Measurements from ENCODE around the gene SRPRB. TPM values are rescaled to one million over a fixed set of nuclear protein-coding genes. Genes with fewer than 3 reads are reported as not detected.

The SRPRB gene
- total RNA-seq, 1 experiment from 2014 or later: 56.6 TPM

DNA sequence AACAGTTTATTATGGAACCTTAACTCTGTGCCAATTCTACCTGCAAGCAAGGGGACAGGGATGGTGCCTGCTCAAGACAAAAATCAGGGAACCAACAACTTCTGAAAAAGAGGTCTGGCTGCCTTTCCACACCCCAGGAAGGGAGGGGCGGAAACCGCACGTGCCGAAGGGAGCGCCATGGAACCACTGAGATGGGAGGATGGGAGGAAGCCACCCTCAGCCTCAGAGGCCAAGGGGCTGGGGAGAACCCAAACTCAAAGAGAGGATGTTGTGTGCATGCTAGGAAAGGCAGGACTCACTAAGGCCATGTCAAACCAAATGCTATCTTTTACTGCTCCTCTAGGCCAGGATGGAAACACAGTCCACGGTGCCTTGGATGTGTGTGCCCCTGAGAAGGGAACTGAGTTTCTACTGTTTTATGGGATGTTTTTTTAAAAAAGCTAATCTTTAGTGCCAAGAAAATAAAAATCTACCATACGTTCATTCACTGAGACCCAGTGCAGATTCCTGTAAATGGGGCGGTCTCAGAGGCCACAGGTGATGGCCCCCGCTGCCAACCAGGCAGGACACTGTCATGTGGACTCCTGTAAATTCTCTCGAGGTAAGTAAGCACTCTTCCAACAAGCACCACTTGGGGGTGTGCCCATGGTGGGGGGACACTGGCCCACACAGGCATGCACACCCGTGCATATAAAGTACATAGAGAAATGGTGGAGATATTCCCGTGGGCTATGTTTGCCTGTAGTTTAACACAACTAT is 20.5 kb downstream of the SRPRB start:
- no peak for DNase-seq (ENCODE audit: low read depth)

DNA sequence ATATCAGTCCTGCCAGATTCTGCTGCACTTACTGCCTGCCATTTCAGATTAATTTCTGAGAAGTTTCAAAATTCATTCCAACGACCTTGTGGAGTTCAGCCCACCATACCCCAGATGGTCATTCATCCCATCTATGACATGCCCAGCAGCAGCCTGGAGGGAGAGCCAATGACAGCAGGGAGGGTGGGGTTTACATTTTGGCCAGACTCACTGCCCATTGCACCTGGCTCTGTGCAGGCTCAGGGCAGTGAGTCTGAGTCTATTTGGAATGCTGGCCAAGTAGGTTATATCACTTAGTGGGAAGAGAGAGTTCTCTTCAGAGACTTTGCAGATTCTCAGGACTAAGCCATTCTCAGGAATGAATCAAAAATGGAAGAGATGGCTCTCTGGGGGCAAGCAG is 21.5 kb downstream of the SRPRB start:
- no peak for DNase-seq (ENCODE audit: low read depth)

DNA sequence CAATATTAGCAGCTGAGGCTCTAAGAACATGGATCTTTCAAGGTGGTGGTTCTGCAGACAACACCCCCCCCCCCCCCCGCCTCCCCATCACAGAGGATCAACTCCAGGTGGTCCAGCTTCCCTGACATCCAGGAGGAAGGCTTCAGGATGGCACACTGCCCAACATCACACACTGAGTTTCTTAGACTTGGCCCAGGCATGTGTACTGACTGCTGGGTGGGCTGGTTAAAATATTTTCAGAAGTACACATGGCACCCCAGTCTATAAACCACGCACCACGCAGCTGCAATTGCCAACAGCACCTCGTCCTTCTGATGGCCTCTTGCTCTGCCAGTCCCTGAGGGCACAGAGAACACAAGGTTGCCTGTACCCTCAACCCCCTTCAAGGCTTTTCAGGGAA is 22.1 kb downstream of the SRPRB start:
- DNase-seq (ENCODE audit: low read depth): no peak

- no peak for DNase-seq (ENCODE audit: low read depth)
Measured at GRCh38 chr3:133828576-133829309, 23.1 kb downstream of the SRPRB start.

DNA sequence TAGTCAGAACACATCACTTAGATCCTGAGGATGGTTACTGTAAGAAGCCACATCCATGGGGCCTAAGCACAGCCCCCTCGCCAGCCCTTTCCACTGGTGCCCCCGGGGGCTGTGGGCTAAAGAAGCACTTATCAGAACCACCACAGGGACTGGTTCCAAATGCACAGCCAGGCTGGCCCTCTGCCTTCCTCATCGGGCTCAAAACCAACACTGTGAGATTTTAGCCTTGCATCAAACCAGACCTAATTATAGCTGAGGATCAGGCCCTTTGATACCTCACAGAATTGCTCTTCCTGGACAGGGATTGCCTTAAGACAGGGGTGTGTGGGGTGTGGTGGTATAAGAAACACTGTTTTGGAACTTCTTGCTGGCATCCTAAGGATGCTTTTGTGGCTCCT is 23.7 kb downstream of the SRPRB start:
- no peak for DNase-seq (ENCODE audit: low read depth)

GRCh38 chr3:133830071-133830470 is 24.5 kb downstream of the SRPRB start:
- no peak for DNase-seq (ENCODE audit: low read depth)

- no peak for DNase-seq (ENCODE audit: low read depth)
Measured at GRCh38 chr3:133831966-133832801, 26.6 kb downstream of the SRPRB start.

- no peak for DNase-seq (ENCODE audit: low read depth)
Measured at GRCh38 chr3:133832802-133833144, 27.2 kb downstream of the SRPRB start.

DNA sequence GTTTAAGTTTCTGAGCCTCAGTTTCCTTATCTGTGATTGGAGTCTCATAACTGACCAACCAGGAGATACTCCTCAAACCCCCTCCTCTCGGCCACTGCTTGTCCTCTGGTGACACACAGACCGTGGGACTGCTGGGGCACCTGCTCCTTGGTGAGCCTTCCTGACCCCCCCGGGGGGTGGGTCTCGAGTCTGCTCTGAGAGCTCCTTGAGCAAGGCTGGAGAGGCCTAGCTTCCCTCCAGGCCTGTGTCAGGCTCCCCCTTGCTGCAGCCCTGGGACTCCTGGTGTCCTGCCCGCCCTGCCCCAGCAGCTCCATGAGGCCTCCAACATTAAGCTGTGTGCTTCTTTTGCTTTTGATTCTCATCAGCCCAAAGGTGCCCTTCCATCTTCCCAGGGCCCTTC is 27.7 kb downstream of the SRPRB start:
- DNase-seq (ENCODE audit: low read depth): no peak

DNA sequence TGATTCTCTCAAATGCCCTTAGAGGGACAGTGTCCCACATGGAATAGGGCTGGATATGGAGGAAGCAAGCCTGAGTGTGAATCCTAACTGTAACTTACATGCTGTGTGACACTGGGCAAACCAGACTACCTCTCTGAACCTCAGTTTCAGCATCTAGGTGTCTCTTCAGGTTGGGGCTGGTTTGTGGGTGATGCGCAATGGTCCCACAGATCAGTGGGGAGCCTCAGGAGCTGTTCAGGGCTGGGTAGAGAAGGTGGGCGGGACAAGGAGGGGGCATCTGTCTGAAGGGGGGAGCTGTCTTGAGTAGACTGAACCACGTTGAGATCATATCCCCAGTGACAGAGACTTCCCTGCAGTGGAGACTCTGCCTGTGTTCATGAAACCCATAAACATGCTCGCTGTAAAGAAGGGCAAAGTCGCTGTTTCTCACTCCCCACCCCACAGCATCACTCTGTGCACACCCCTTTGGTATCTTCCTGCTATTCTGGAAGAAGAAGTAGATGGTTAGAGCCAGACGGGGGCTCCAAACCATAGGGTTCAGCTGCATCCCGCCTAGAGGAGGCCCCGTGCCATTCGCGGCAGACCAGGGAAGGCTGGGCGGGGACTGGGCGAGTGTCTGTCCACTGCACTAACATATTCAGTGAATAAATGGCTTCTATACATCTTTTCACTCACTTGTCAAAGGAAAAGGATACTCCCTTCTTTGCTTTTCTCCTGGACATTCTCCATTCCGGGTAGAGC is 28.4 kb downstream of the SRPRB start:
- DNase-seq (ENCODE audit: low read depth): no peak

GRCh38 chr3:133834621-133835417 is 29.2 kb downstream of the SRPRB start:
- no peak for DNase-seq (ENCODE audit: low read depth)

DNA sequence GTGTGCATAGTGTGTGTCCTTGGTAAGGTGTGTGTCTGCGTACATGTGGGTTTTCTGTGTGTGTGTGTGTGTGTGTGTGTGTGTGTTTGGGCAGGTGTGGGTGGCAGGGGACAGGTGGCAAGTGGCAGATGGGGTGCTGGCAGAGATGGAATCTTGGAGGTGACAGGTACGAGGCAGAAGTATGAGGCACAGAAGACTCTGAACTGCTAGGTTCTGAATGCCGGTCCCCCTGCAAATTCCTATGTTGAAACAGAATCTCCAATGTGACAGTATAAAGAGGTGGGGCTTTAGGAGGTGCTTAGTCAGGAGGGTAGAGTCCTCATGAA is 29.8 kb downstream of the SRPRB start:
- no peak for DNase-seq (ENCODE audit: low read depth)

- DNase-seq (ENCODE audit: low read depth): no peak
Measured at GRCh38 chr3:133835961-133836360, 30.3 kb downstream of the SRPRB start.

- DNase-seq (ENCODE audit: low read depth): no peak
Measured at GRCh38 chr3:133836497-133837158, 31.0 kb downstream of the SRPRB start.

- DNase-seq (ENCODE audit: low read depth): no peak
Measured at GRCh38 chr3:133837487-133838295, 32.1 kb downstream of the SRPRB start.

DNA sequence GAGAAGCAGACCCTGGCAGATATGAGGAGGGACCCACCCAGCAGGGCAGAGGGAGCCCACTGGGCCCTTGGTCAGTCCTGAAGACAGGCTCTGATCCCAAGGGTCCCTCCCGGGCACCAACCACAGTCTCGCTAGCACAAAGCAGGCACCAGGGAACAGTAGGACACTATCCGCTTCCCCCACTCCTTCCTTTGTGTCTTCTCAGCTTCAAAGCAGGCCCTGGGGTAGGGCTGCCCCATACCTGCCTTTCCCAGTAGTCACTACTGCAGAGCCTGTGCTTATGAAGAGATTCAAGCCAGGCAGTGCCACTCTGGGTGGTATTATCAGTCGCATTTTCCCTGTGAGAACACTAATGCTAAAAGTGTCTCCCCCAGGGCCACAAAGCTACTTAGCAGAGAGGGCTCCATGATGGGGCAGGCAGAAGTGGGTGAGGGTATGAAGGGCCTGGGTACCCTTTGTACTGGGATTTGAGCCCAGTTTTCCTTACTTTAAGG is 32.7 kb downstream of the SRPRB start:
- no peak for DNase-seq (ENCODE audit: low read depth)

DNA sequence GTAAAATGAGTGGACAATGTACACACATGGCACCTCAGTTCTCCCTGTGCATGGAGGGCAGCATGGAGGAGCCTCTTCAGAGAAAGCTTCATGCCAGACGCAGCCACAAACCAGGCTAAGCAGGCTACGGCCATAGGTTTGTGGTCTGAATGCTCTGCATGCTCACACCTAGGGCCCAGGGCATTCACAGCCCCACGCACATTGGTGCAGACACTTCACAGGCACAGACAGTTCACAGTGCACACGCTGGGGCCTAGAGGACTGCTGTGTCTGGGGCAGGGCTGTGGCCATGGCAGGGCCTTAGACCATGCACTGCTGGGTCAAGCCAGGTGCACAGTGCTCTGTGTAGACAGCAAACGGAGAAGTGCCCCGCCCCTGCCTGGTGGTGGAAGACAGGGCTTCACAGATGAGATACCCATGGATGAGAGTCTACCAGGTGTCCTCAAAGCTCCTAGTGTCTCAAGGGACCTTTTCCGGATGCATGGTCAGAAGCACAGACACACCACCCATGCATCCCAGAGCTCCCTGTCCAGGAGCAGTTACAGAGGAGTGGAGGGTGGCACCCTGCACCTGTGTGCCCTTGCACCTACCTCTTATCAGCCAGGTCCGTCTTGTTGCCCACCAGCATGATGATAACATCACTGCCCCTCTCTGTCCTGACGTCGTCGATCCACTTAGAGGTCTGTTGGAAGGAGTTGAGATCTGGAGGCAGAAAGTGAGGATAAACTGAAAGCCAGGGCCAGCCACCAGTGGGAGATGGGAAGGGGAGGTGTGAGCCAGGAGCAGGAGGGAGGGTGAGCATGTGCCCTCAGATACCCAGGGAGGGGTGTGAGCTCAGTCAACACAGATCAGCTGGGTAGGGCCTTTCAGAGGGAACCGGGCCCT is 33.5 kb downstream of the SRPRB start:
- DNase-seq (ENCODE audit: low read depth): no peak

DNA sequence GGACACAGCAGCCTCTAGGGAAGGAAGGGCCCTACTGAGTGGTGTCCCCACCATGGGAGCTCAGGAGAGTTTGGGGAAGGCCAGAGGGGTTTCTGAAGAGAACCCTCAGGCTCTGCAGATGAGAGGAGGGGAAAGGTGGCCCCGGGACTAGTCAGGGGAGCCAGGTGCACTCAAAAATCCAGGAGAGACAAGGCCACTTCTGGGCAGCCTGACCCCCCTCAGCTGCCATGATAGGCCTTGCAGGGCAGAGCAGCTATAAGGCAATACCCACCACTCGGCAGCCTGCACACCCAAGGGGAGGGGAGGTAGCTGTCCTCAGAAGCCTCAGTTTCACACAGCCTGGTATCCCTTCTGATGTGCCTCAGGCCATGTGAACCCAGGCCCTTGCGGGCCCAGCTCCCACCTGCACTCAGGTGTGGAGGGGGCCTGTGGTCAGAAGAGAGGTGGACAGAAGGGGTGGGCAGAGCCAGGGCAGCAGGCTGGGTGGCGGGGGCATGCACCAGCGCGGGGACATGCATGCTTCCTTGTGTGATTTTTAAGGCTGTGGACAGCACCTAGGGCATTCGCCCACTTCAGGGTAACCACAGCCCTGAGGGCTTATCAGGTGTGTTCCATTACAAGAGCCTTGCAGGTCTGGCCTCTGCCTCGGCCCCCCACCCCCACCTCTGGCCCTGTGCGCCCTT is 34.6 kb downstream of the SRPRB start:
- no peak for DNase-seq (ENCODE audit: low read depth)
